HCT116 (cell line): ENCODE data around the gene OR5B21. TPM values are rescaled to one million over a fixed set of nuclear protein-coding genes. Genes with fewer than 3 reads are reported as not detected.
A peak's percentile ranks its signal among the peaks of the same experiment; 100 is the strongest.

ENCODE experiments used
- ATAC-seq: fragments of 200-7000 bp; cut with Tn5 transposase; 2 replicates; pipeline ENCODE4 v1.9.1; 2020; ENCODE audit warnings: mild to moderate bottlenecking, moderate library complexity
- BruUV-seq: library from RNA; stranded (reverse); fragments of 400-500 nt; replicated peaks from 2 replicates; lab custom pipeline; 2021; lab: Mats Ljungman, UMichigan
- CTCF ChIA-PET: fragments of 300-600 bp; sonication (Branson Sonifier 250); formaldehyde crosslinking; loops from one replicate; lab custom pipeline; 2021; ENCODE audit warnings: antibody characterized with exemption; lab: Charles Lee
- POLR2A ChIA-PET: fragments of 300-600, 350-600 bp; sonication (Branson Sonifier 250); formaldehyde crosslinking; loops from one replicate; lab custom pipeline; 2021; ENCODE audit warnings: antibody characterized with exemption; lab: Charles Lee
- RAD21 ChIA-PET, 2 experiments: fragments of 300-600 bp; sonication (Branson Sonifier 250); formaldehyde crosslinking; loops; one replicate each; lab custom pipeline; 2023; ENCODE audit warnings: low total read pairs in 2 of 2; ENCODE audit not compliant: uncharacterized antibody in 2 of 2, unreplicated experiment in 2 of 2, low non-redundant PET in 1 of 2; lab: Charles Lee
- DNase-seq: peaks from one replicate; pipeline ENCODE4 v3.0.0-alpha.2; 2010; ENCODE audit warnings: low read depth, low spot score
- H2AFZ ChIP-seq: fragments of 200-600 bp; shearing (Covaris generic), sonication (generic); 2 replicates; pipeline ENCODE4 v1.6.1; 2017; ENCODE audit warnings: low read depth, mixed run types, mixed read lengths, antibody characterized with exemption, low read length; ENCODE audit not compliant: poor library complexity, severe bottlenecking
- H3K27ac ChIP-seq: 2 replicates; pipeline ENCODE4 v1.5.1; 2012; ENCODE audit warnings: low read depth, low read length
- H3K27me3 ChIP-seq: fragments of 200-600 bp; sonication (generic); 2 replicates; pipeline ENCODE4 v1.6.1; 2016; ENCODE audit warnings: mixed run types, low read length, mixed read lengths; ENCODE audit not compliant: insufficient read depth
- H3K36me3 ChIP-seq, 2 experiments: fragments of 200-500 bp in 1 of 2; fragments of 200-600 bp in 1 of 2; sonication (Bioruptor generic) in 1 of 2; sonication (generic) in 1 of 2; 2 replicates each; pipeline versions ENCODE4 v1.5.1 to v1.6.1; 2014 to 2016; ENCODE audit warnings: low read length in 2 of 2, inconsistent platforms in 1 of 2, mixed read lengths in 1 of 2, mixed run types in 1 of 2; ENCODE audit not compliant: insufficient read depth in 2 of 2, control insufficient read depth in 1 of 2
- H3K4me1 ChIP-seq, 2 experiments: fragments of 200-600 bp in 1 of 2; sonication (generic) in 1 of 2; 2 replicates each; pipeline versions ENCODE4 v1.5.1 to v1.6.1; 2012 to 2017; ENCODE audit warnings: low read length in 2 of 2, inconsistent platforms in 1 of 2, mild to moderate bottlenecking in 1 of 2, mixed read lengths in 1 of 2, mixed run types in 1 of 2, moderate library complexity in 1 of 2; ENCODE audit not compliant: insufficient read depth in 2 of 2, control insufficient read depth in 1 of 2
- H3K4me2 ChIP-seq: fragments of 200-600 bp; sonication (generic); 2 replicates; pipeline ENCODE4 v1.6.1; 2017; ENCODE audit warnings: mixed run types, low read length, mixed read lengths
- H3K4me3 ChIP-seq, 2 experiments: fragments of 200-600 bp in 1 of 2; sonication (generic) in 1 of 2; replicated peaks in 1 of 2; 2 replicates each; pipeline ENCODE4 v1.5.1; 2011 to 2016; ENCODE audit warnings: low read length in 2 of 2, control low read depth in 1 of 2, low read depth in 1 of 2, mild to moderate bottlenecking in 1 of 2, mixed read lengths in 1 of 2, mixed run types in 1 of 2
- H3K79me2 ChIP-seq: fragments of 200-600 bp; sonication (generic); 2 replicates; pipeline ENCODE4 v1.6.1; 2017; ENCODE audit warnings: mild to moderate bottlenecking, mixed run types, low read length, moderate library complexity, mixed read lengths; ENCODE audit not compliant: insufficient read depth
- H3K9ac ChIP-seq: fragments of 200-600 bp; sonication (generic); 2 replicates; pipeline ENCODE4 v1.6.1; 2016; ENCODE audit warnings: low read length, mixed read lengths
- H3K9me2 ChIP-seq: fragments of 200-600 bp; sonication (generic), shearing (Covaris generic); 2 replicates; pipeline ENCODE4 v1.6.1; 2017; ENCODE audit warnings: mixed run types, mild to moderate bottlenecking, moderate library complexity; ENCODE audit not compliant: insufficient read depth
- H3K9me3 ChIP-seq, 2 experiments: fragments of 200-500 bp in 1 of 2; fragments of 200-600 bp in 1 of 2; sonication (Bioruptor generic) in 1 of 2; sonication (generic) in 1 of 2; 2 replicates each; pipeline ENCODE4 v1.6.1; 2014 to 2017; ENCODE audit warnings: low read length in 2 of 2, mixed read lengths in 2 of 2, inconsistent platforms in 1 of 2, low read depth in 1 of 2, mild to moderate bottlenecking in 1 of 2, mixed run types in 1 of 2, moderate library complexity in 1 of 2; ENCODE audit not compliant: control insufficient read depth in 1 of 2, insufficient read depth in 1 of 2
- H4K20me1 ChIP-seq: fragments of 200-600 bp; sonication (generic), shearing (Covaris generic); 2 replicates; pipeline ENCODE4 v1.6.1; 2017; ENCODE audit warnings: mixed run types, mild to moderate bottlenecking, moderate library complexity; ENCODE audit not compliant: insufficient read depth
- CBX3 ChIP-seq: IDR thresholded peaks from 2 replicates; pipeline ENCODE4 v1.6.1; 2012; ENCODE audit warnings: low read depth
- CEBPB ChIP-seq: IDR thresholded peaks from 2 replicates; pipeline ENCODE4 v1.6.1; 2012; ENCODE audit warnings: low read depth
- CTCF ChIP-seq, 3 experiments: fragments of 200-600 bp in 1 of 3; sonication (generic) in 1 of 3; IDR thresholded peaks in 2 of 3; conservative IDR thresholded peaks in 1 of 3; 2 replicates each; pipeline ENCODE4 v1.5.1; 2012 to 2017; ENCODE audit warnings: low read depth in 2 of 3, low read length in 2 of 3, antibody characterized with exemption in 1 of 3, borderline replicate concordance in 1 of 3, control low read depth in 1 of 3, mild to moderate bottlenecking in 1 of 3, mixed read lengths in 1 of 3, mixed run types in 1 of 3, moderate library complexity in 1 of 3; ENCODE audit not compliant: insufficient read depth in 1 of 3
- JUND ChIP-seq: IDR thresholded peaks from 2 replicates; pipeline ENCODE4 v1.6.1; 2012
- RAD21 ChIP-seq: IDR thresholded peaks from 2 replicates; pipeline ENCODE4 v1.6.1; 2012; ENCODE audit warnings: low read depth, mild to moderate bottlenecking
- SRF ChIP-seq: IDR thresholded peaks from 2 replicates; pipeline ENCODE4 v1.6.1; 2012; ENCODE audit warnings: low read depth
- TCF7L2 ChIP-seq: IDR thresholded peaks from 2 replicates; pipeline ENCODE4 v1.7.0; 2011; ENCODE audit warnings: borderline replicate concordance, inconsistent platforms; ENCODE audit not compliant: insufficient read depth, insufficient read length; ENCODE audit errors: extremely low read depth
- ZFX ChIP-seq: fragments of 450-650 bp; IDR thresholded peaks from 2 replicates; pipeline ENCODE4 v1.6.1; 2017
- intact Hi-C: fragments of 100-400 bp; cut with micrococcal nuclease; formaldehyde crosslinking; loops from 2 replicates; pipeline ENCODE4 v1.10.0; 2022
- total RNA-seq: library from RNA; stranded (reverse); gene quantifications from one replicate; pipeline ENCODE4 v1.2.1, GENCODE V29; 2021; ENCODE audit not compliant: unreplicated experiment
- TF ChIP-seq, protein P1 (sequence below): IDR thresholded peaks from 2 replicates; pipeline ENCODE4 v1.6.1; 2012
- TF ChIP-seq, protein P2 (sequence below): IDR thresholded peaks from 2 replicates; pipeline ENCODE4 v1.6.1; 2012

The OR5B21 gene
- total RNA-seq, 1 experiment from 2014 or later = not detected

GRCh38 chr11:58513747-58514367 lies 6.0 kb upstream of the OR5B21 start:
- Histone ChIP-seq H4K20me1 (no peaks in the 10 kb centered on the region), H3K9ac (no peak overlapping the region), H3K4me2 (peak overlapping the region; percentile 48; the same call in 1 of the 2 replicates), H3K79me2 (no peaks in the 10 kb centered on the region), H3K9me3 (no peaks in the 10 kb centered on the region), H3K9me2 (no peaks in the 10 kb centered on the region), H3K27ac (no peak overlapping the region)
- no TSS peak for BruUV-seq
- POLR2A ChIA-PET = no interaction called here
- intact Hi-C loops = loop anchor here (1.0 to 10.0 kb wide), 8 partner anchors 449 to 1169 kb away; partner anchors contain the start of gene SELENOH
- DNase-seq = peak; percentile 64
- TF ChIP-seq ZFX (no peak), CTCF (IDR thresholded peaks at IDR 0.05 in 2 of 3, conservative IDR thresholded peaks at IDR 0.05 in 1 of 3; ENCODE audit: borderline replicate concordance in 1 of 3, insufficient read depth in 1 of 3, low read depth in 2 of 3, low read length in 2 of 3) (peak; percentile 70 to 83 (median 75)), RAD21 (peak; percentile 91), CBX3 (0 out of 2 replicates have a peak, but pooled peaks have one; percentile 32), JUND (no peak)
- TF ChIP-seq, all 23 proteins: peak for 3
- no peaks in the 10 kb centered on the region for H3K36me3 ChIP-seq
- ATAC-seq = peak; percentile 96
- H3K4me1 ChIP-seq = no peaks in the 10 kb centered on the region
- H3K4me3 ChIP-seq = no peak overlapping the region
- ChIA-PET CTCF (interaction anchor here (0.6 to 3.8 kb wide), 11 partner anchors 10 to 1168 kb away, joined by 3 to 15 read pairs (median 5); partner anchors contain the start of genes BTBD18 and MED19), RAD21 (no interaction called here)
- 0 out of 2 replicates have a peak, but pooled peaks cover 9% of the 10 kb centered on the region for H3K27me3 ChIP-seq
- H2AFZ ChIP-seq = peak overlapping the region; percentile 83

DNA sequence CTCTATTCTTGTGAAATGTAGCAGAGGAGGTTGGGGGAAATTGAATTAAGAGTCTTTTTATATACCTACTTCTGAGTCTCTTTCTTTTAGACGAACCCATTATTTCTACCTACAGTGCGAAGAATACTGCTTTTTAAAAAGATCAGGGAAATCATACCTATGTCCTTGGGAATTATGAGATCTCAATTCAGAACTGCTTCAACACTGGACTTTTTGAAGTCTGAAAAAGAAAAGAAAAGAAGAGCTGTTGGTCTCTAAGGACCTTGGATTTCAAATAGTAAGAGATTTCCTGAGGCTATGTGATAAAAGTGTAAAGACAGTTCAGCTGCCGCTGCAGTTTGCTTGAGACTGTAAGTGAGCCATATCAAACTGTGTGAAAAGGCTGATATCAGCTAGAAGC lies 3.7 kb upstream of the OR5B21 start:
- CTCF ChIA-PET = interaction anchor here (1.0 to 3.8 kb wide), 4 partner anchors 12 to 1018 kb away, joined by 3 to 15 read pairs (median 4); no protein-coding TSS in a partner anchor
- TF ChIP-seq, protein P1, sequence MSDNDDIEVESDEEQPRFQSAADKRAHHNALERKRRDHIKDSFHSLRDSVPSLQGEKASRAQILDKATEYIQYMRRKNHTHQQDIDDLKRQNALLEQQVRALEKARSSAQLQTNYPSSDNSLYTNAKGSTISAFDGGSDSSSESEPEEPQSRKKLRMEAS = no peak
- TF ChIP-seq SRF (no peak), TCF7L2 (no peak), CEBPB (no peak), CTCF (IDR thresholded peaks at IDR 0.05 in 2 of 3, conservative IDR thresholded peaks at IDR 0.05 in 1 of 3; ENCODE audit: borderline replicate concordance in 1 of 3, insufficient read depth in 1 of 3, low read depth in 2 of 3, low read length in 2 of 3) (no peak), RAD21 (no peak)
- TF ChIP-seq, protein P2, sequence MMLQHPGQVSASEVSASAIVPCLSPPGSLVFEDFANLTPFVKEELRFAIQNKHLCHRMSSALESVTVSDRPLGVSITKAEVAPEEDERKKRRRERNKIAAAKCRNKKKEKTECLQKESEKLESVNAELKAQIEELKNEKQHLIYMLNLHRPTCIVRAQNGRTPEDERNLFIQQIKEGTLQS = no peak
- TF ChIP-seq, all 23 proteins: peak for 0
- H3K9me2 ChIP-seq = no peaks in the 10 kb centered on the region
- RAD21 ChIA-PET = no interaction called here
- H3K4me1 ChIP-seq = no peaks in the 10 kb centered on the region
- ATAC-seq = no peak
- no peaks in the 10 kb centered on the region for H3K9me3 ChIP-seq
- intact Hi-C loops = loop anchor here (2.0 to 10.0 kb wide), 6 partner anchors 447 to 1167 kb away; partner anchors contain the start of gene SELENOH
- no peak overlapping the region for H3K4me3 ChIP-seq
- H3K27ac ChIP-seq = no peak overlapping the region
- POLR2A ChIA-PET = no interaction called here
- no peaks in the 10 kb centered on the region for H3K36me3 ChIP-seq
- no peak overlapping the region for H3K4me2 ChIP-seq
- no peaks in the 10 kb centered on the region for H3K79me2 ChIP-seq
- no peak overlapping the region for H2AFZ ChIP-seq
- no peaks in the 10 kb centered on the region for H4K20me1 ChIP-seq
- BruUV-seq = no TSS peak
- H3K27me3 ChIP-seq = no peaks in the 10 kb centered on the region
- no peak for DNase-seq
- H3K9ac ChIP-seq = no peak overlapping the region
